ENCODE data around the gene SKAP1. TPM values are rescaled to one million over a fixed set of nuclear protein-coding genes. Genes with fewer than 3 reads are reported as not detected.

Gene SKAP1
- total RNA-seq, 6 experiments from 2014 or later = 4.5 to 51.0 (median 17.5) TPM

GRCh38 chr17:48261297-48261880 lies 168.6 kb downstream of the SKAP1 start:
- H3K36me3 ChIP-seq = no peaks in the 10 kb centered on the region
- DNase-seq (no peak), ATAC-seq (peak in 2 of 4 donors; percentile 15 to 35)
- peak in 3 of 4 donors; percentile 15 to 26 (median 24) for TF ChIP-seq CTCF (IDR thresholded peaks at IDR 0.05)
- TF ChIP-seq POLR2A (IDR thresholded peaks at IDR 0.05) = no peak
- H3K9me3 ChIP-seq = no peaks in the 10 kb centered on the region
- H3K27me3 ChIP-seq = no peaks in the 10 kb centered on the region
- no peak overlapping the region for H3K4me3 ChIP-seq
- H3K27ac ChIP-seq = no peak overlapping the region
- intact Hi-C loops (cut with DNase I) = no loop called here
- WGBS (ENCODE audit: insufficient coverage, low coverage, low lambda C conversion rate, missing lambda C conversion rate) = 52% methylated on average over 5 of the region's 5 CpGs
- H3K4me1 ChIP-seq = no peaks in the 10 kb centered on the region

GRCh38 chr17:48259694-48260291 lies 170.2 kb downstream of the SKAP1 start:
- ATAC-seq = peak in 3 of 4 donors; percentile 43 to 65 (median 45)
- TF ChIP-seq CTCF (IDR thresholded peaks at IDR 0.05) = peak; percentile 47 to 63 (median 56)
- TF ChIP-seq POLR2A (IDR thresholded peaks at IDR 0.05) = no peak
- intact Hi-C loops (cut with DNase I) = no loop called here

GRCh38 chr17:48258331-48258730 lies 171.7 kb downstream of the SKAP1 start:
- Histone ChIP-seq H3K27me3 (no peaks in the 10 kb centered on the region), H3K4me3 (no peak overlapping the region), H3K27ac (no peak overlapping the region), H3K4me1 (no peaks in the 10 kb centered on the region), H3K36me3 (no peaks in the 10 kb centered on the region), H3K9me3 (no peaks in the 10 kb centered on the region)
- TF ChIP-seq CTCF (IDR thresholded peaks at IDR 0.05) (no peak), POLR2A (IDR thresholded peaks at IDR 0.05) (no peak)
- WGBS (ENCODE audit: insufficient coverage, low coverage, low lambda C conversion rate, missing lambda C conversion rate) = 82% methylated on average over 1 of the region's 1 CpG
- DNase-seq (no peak), ATAC-seq (no peak)
- intact Hi-C loops (cut with DNase I) = no loop called here

More at GRCh38 chr17:48259694-48260291, 170.2 kb downstream of the SKAP1 start:
- no peak overlapping the region for H3K4me3 ChIP-seq
- H3K36me3 ChIP-seq = no peaks in the 10 kb centered on the region
- DNase-seq = no peak
- no peaks in the 10 kb centered on the region for H3K27me3 ChIP-seq
- no peaks in the 10 kb centered on the region for H3K4me1 ChIP-seq
- H3K9me3 ChIP-seq = no peaks in the 10 kb centered on the region
- 23% methylated on average over 3 of the region's 3 CpGs for WGBS (ENCODE audit: insufficient coverage, low coverage, low lambda C conversion rate, missing lambda C conversion rate)
- no peak overlapping the region for H3K27ac ChIP-seq

- TF ChIP-seq POLR2A (IDR thresholded peaks at IDR 0.05) = no peak
- no peak for TF ChIP-seq CTCF (IDR thresholded peaks at IDR 0.05)
These were observed 174.3 kb downstream of the SKAP1 start for GRCh38 chr17:48255759-48256158.

More at GRCh38 chr17:48255759-48256158, 174.3 kb downstream of the SKAP1 start:
- Histone ChIP-seq H3K27ac (no peak overlapping the region), H3K9me3 (no peaks in the 10 kb centered on the region), H3K4me3 (no peak overlapping the region), H3K36me3 (no peaks in the 10 kb centered on the region), H3K4me1 (no peaks in the 10 kb centered on the region), H3K27me3 (no peaks in the 10 kb centered on the region)
- no peak for DNase-seq
- intact Hi-C loops (cut with DNase I) = no loop called here
- WGBS (ENCODE audit: insufficient coverage, low coverage, low lambda C conversion rate, missing lambda C conversion rate) = 47% methylated on average over 4 of the region's 4 CpGs
- no peak for ATAC-seq
